HCT116 (cell line): ENCODE results near the gene SLC6A3. TPM values are rescaled to one million over a fixed set of nuclear protein-coding genes. Genes with fewer than 3 reads are reported as not detected.

Experiments
- ATAC-seq: fragments of 200-7000 bp; cut with Tn5 transposase; 2 replicates; pipeline ENCODE4 v1.9.1; 2020; ENCODE audit warnings: mild to moderate bottlenecking, moderate library complexity
- BruUV-seq: library from RNA; stranded (reverse); fragments of 400-500 nt; replicated peaks from 2 replicates; lab custom pipeline; 2021; lab: Mats Ljungman, UMichigan
- CTCF ChIA-PET: fragments of 300-600 bp; sonication (Branson Sonifier 250); formaldehyde crosslinking; loops from one replicate; lab custom pipeline; 2021; ENCODE audit warnings: antibody characterized with exemption; lab: Charles Lee
- POLR2A ChIA-PET: fragments of 300-600, 350-600 bp; sonication (Branson Sonifier 250); formaldehyde crosslinking; loops from one replicate; lab custom pipeline; 2021; ENCODE audit warnings: antibody characterized with exemption; lab: Charles Lee
- RAD21 ChIA-PET, 2 experiments: fragments of 300-600 bp; sonication (Branson Sonifier 250); formaldehyde crosslinking; loops; one replicate each; lab custom pipeline; 2023; ENCODE audit warnings: low total read pairs in 2 of 2; ENCODE audit not compliant: uncharacterized antibody in 2 of 2, unreplicated experiment in 2 of 2, low non-redundant PET in 1 of 2; lab: Charles Lee
- DNase-seq: peaks from one replicate; pipeline ENCODE4 v3.0.0-alpha.2; 2010; ENCODE audit warnings: low read depth, low spot score
- H2AFZ ChIP-seq: fragments of 200-600 bp; shearing (Covaris generic), sonication (generic); 2 replicates; pipeline ENCODE4 v1.6.1; 2017; ENCODE audit warnings: low read depth, mixed run types, mixed read lengths, antibody characterized with exemption, low read length; ENCODE audit not compliant: poor library complexity, severe bottlenecking
- H3K27ac ChIP-seq: 2 replicates; pipeline ENCODE4 v1.5.1; 2012; ENCODE audit warnings: low read depth, low read length
- H3K27me3 ChIP-seq: fragments of 200-600 bp; sonication (generic); 2 replicates; pipeline ENCODE4 v1.6.1; 2016; ENCODE audit warnings: mixed run types, low read length, mixed read lengths; ENCODE audit not compliant: insufficient read depth
- H3K36me3 ChIP-seq, 2 experiments: fragments of 200-500 bp in 1 of 2; fragments of 200-600 bp in 1 of 2; sonication (Bioruptor generic) in 1 of 2; sonication (generic) in 1 of 2; 2 replicates each; pipeline versions ENCODE4 v1.5.1 to v1.6.1; 2014 to 2016; ENCODE audit warnings: low read length in 2 of 2, inconsistent platforms in 1 of 2, mixed read lengths in 1 of 2, mixed run types in 1 of 2; ENCODE audit not compliant: insufficient read depth in 2 of 2, control insufficient read depth in 1 of 2
- H3K4me1 ChIP-seq, 2 experiments: fragments of 200-600 bp in 1 of 2; sonication (generic) in 1 of 2; 2 replicates each; pipeline versions ENCODE4 v1.5.1 to v1.6.1; 2012 to 2017; ENCODE audit warnings: low read length in 2 of 2, inconsistent platforms in 1 of 2, mild to moderate bottlenecking in 1 of 2, mixed read lengths in 1 of 2, mixed run types in 1 of 2, moderate library complexity in 1 of 2; ENCODE audit not compliant: insufficient read depth in 2 of 2, control insufficient read depth in 1 of 2
- H3K4me2 ChIP-seq: fragments of 200-600 bp; sonication (generic); 2 replicates; pipeline ENCODE4 v1.6.1; 2017; ENCODE audit warnings: mixed run types, low read length, mixed read lengths
- H3K4me3 ChIP-seq, 2 experiments: fragments of 200-600 bp in 1 of 2; sonication (generic) in 1 of 2; replicated peaks in 1 of 2; 2 replicates each; pipeline ENCODE4 v1.5.1; 2011 to 2016; ENCODE audit warnings: low read length in 2 of 2, control low read depth in 1 of 2, low read depth in 1 of 2, mild to moderate bottlenecking in 1 of 2, mixed read lengths in 1 of 2, mixed run types in 1 of 2
- H3K79me2 ChIP-seq: fragments of 200-600 bp; sonication (generic); 2 replicates; pipeline ENCODE4 v1.6.1; 2017; ENCODE audit warnings: mild to moderate bottlenecking, mixed run types, low read length, moderate library complexity, mixed read lengths; ENCODE audit not compliant: insufficient read depth
- H3K9ac ChIP-seq: fragments of 200-600 bp; sonication (generic); 2 replicates; pipeline ENCODE4 v1.6.1; 2016; ENCODE audit warnings: low read length, mixed read lengths
- H3K9me2 ChIP-seq: fragments of 200-600 bp; sonication (generic), shearing (Covaris generic); 2 replicates; pipeline ENCODE4 v1.6.1; 2017; ENCODE audit warnings: mixed run types, mild to moderate bottlenecking, moderate library complexity; ENCODE audit not compliant: insufficient read depth
- H3K9me3 ChIP-seq, 2 experiments: fragments of 200-500 bp in 1 of 2; fragments of 200-600 bp in 1 of 2; sonication (Bioruptor generic) in 1 of 2; sonication (generic) in 1 of 2; 2 replicates each; pipeline ENCODE4 v1.6.1; 2014 to 2017; ENCODE audit warnings: low read length in 2 of 2, mixed read lengths in 2 of 2, inconsistent platforms in 1 of 2, low read depth in 1 of 2, mild to moderate bottlenecking in 1 of 2, mixed run types in 1 of 2, moderate library complexity in 1 of 2; ENCODE audit not compliant: control insufficient read depth in 1 of 2, insufficient read depth in 1 of 2
- H4K20me1 ChIP-seq: fragments of 200-600 bp; sonication (generic), shearing (Covaris generic); 2 replicates; pipeline ENCODE4 v1.6.1; 2017; ENCODE audit warnings: mixed run types, mild to moderate bottlenecking, moderate library complexity; ENCODE audit not compliant: insufficient read depth
- CBX3 ChIP-seq: IDR thresholded peaks from 2 replicates; pipeline ENCODE4 v1.6.1; 2012; ENCODE audit warnings: low read depth
- ELF1 ChIP-seq: IDR thresholded peaks from 2 replicates; pipeline ENCODE4 v1.6.1; 2012; ENCODE audit warnings: low read depth, borderline replicate concordance
- MAX ChIP-seq: IDR thresholded peaks from 2 replicates; pipeline ENCODE4 v1.6.1; 2012
- POLR2A ChIP-seq: IDR thresholded peaks from 2 replicates; pipeline ENCODE4 v1.7.0; 2011; ENCODE audit warnings: borderline replicate concordance; ENCODE audit not compliant: insufficient read depth, insufficient read length; ENCODE audit errors: extremely low read depth
- POLR2AphosphoS5 ChIP-seq: IDR thresholded peaks from 2 replicates; pipeline ENCODE4 v1.6.1; 2011; ENCODE audit warnings: mild to moderate bottlenecking, low read depth, low read length, moderate library complexity
- RAD21 ChIP-seq: IDR thresholded peaks from 2 replicates; pipeline ENCODE4 v1.6.1; 2012; ENCODE audit warnings: low read depth, mild to moderate bottlenecking
- SIN3A ChIP-seq: IDR thresholded peaks from 2 replicates; pipeline ENCODE4 v1.6.1; 2012; ENCODE audit warnings: low read depth
- SRF ChIP-seq: IDR thresholded peaks from 2 replicates; pipeline ENCODE4 v1.6.1; 2012; ENCODE audit warnings: low read depth
- ZFX ChIP-seq: fragments of 450-650 bp; IDR thresholded peaks from 2 replicates; pipeline ENCODE4 v1.6.1; 2017
- intact Hi-C: fragments of 100-400 bp; cut with micrococcal nuclease; formaldehyde crosslinking; loops from 2 replicates; pipeline ENCODE4 v1.10.0; 2022
- total RNA-seq: library from RNA; stranded (reverse); gene quantifications from one replicate; pipeline ENCODE4 v1.2.1, GENCODE V29; 2021; ENCODE audit not compliant: unreplicated experiment

Gene SLC6A3
- total RNA-seq, 1 experiment from 2014 or later, result not detected

- Histone ChIP-seq H4K20me1 (no peaks in the 10 kb centered on the region), H3K9me3 (no peaks in the 10 kb centered on the region), H3K79me2 (peaks cover 54% of the 10 kb centered on the region), H3K4me1 (peaks cover 13 to 22% of the 10 kb centered on the region in 2 experiments; a peak in 3 of 4 replicates), H3K4me2 (peak within 1 kb of the TSS; percentile 100), H3K4me3 (peak within 1 kb of the TSS; percentile 75 to 97), H3K36me3 (peaks cover 20 to 22% of the 10 kb centered on the region in 2 experiments), H3K9me2 (no peaks in the 10 kb centered on the region), H3K27ac (peak within 1 kb of the TSS; percentile 65; the same call in 1 of the 2 replicates), H3K9ac (peak within 1 kb of the TSS; percentile 82), H3K27me3 (peaks cover 3% of the 10 kb centered on the region; the same call in 1 of the 2 replicates), H2AFZ (no peak within 1 kb of the TSS)
- ATAC-seq (peak; percentile 89), DNase-seq (peak; percentile 61)
- BruUV-seq, result TSS peak; percentile 67
- POLR2A ChIA-PET, result no interaction called here
- CTCF ChIA-PET, result no interaction called here
- intact Hi-C loops, result loop anchor here (10.0 kb wide), 1 partner anchor 250 kb away; no protein-coding TSS in a partner anchor
- RAD21 ChIA-PET, result no interaction called here
- TF ChIP-seq SRF (peak; percentile 94), SIN3A (peak; percentile 85), MAX (peak; percentile 63; the same call in 1 of the 2 replicates), ZFX (peak; percentile 90), RAD21 (no peak), POLR2AphosphoS5 (peak; percentile 77), CBX3 (no peak), POLR2A (peak; percentile 49), ELF1 (peak; percentile 65)
These were observed 100.0 kb downstream of the SLC6A3 start, which contains the start of gene CLPTM1L for GRCh38 chr5:1344975-1345838. TSS of gene CLPTM1L (minus strand) at chr5:1345099. CDS start at chr5:1344841, 258 bp downstream.
